NCI-H2081 treated with DMSO at 0.1 percent for 48 hours (cell line): ENCODE data around the gene SCN9A.
"Not testable (repeated sequence)": the region's sequence is repeated elsewhere in the genome, so short reads cannot be mapped to it uniquely, and the experiment has no call there.

Source experiments
- DNase-seq: peaks from one replicate; lab custom pipeline; 2025; lab: John Stamatoyannopoulos, UW

The SCN9A gene

DNA sequence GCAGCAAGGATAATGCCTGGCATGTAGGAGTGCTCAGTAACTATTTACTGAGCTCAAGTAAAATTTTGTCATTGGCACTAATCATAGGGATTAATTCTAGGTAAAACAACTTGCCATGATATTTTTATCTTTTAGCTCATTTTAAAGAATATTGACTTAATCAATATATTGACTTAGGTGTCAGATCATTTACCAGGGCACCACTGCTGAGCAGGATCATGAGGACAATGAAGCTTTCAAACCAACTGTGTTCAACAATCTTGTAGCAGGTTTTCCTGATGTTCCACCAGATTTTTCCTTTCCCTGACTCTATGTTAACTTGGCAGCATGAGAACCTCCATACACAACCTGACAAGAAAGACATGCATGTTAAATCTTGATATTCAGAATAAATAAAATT, 133.4 kb downstream of the SCN9A start:
- no peak for DNase-seq

DNA sequence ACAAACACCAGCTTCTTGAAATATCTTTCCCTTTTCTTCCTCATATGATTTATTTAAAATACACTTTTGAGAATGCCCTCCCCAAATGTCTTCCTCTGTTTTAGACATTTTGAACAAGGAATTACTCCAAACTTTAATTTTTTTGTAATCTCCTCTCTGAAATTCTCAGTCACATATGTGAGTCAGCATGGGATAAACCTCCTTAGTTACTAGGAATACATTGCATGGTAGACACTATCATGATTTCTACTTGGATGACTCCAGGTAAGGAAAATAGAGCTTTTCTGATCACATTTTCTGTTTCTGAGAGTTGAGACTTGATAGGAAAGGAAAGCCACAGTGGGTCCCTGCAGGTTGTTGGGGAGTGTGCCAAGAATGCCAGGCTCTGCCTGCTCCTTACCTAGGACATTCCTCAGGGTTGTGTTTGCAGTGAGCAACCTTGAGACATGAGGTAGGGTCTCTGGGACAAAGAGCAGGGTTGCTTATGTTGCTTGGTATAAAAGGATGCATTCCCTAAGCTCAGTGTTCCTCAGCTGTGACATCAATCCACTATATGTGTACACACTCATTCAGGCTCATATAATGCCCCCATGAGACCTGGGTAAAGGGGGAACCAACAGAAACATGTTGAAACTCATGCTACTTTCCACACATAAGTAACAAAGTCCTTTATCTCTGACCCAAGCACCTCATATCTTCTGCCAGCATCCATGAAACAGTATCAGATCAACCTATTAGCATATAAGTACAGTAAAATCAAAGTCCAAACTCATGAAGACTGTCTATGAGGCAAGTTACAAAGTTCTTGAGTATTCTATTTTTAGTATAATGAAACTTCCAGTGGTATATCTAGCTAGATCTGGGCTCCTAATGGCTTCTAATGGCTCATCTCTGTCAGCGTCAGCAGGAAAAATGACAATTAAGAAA, 135.1 kb downstream of the SCN9A start:
- DNase-seq, result no peak

DNA sequence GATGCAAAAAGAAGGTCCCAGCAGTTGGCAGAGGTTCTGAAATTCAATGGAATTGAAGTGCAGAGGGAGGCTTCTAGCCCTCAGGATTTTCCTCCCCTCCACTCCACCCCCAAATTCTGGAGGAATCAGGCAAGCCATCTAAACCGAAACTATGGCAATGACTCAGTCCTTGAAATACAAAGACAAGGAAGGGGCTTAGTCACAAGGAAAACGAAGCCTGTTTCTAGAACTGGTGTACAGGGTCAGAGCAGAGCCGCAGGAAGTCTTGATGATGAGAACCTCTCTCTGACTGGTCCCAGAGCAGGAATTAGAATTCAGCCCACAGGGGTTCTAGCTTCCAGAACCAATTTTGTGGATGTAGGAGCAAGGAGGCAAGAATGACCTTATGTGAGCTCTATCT, 136.2 kb downstream of the SCN9A start:
- DNase-seq, result no peak

DNA sequence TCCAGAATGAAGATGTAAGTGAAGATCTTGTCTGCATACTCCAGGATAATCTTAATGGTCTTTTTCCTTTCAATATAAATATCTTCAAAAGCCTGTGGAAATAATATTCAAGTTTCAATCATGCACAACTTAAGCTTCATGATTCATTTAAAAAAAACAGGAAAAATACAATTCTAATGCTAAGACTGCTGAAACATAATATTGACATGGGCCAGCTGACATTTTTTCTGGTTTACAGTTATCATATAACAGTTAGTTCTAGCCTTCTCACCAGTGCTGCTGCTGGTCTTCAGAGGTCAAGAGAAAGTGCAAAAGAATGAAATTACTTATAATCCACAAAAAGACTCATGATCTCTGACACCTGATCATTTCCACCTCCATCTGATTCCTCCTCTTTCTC, 137.6 kb downstream of the SCN9A start:
- no peak for DNase-seq

DNA sequence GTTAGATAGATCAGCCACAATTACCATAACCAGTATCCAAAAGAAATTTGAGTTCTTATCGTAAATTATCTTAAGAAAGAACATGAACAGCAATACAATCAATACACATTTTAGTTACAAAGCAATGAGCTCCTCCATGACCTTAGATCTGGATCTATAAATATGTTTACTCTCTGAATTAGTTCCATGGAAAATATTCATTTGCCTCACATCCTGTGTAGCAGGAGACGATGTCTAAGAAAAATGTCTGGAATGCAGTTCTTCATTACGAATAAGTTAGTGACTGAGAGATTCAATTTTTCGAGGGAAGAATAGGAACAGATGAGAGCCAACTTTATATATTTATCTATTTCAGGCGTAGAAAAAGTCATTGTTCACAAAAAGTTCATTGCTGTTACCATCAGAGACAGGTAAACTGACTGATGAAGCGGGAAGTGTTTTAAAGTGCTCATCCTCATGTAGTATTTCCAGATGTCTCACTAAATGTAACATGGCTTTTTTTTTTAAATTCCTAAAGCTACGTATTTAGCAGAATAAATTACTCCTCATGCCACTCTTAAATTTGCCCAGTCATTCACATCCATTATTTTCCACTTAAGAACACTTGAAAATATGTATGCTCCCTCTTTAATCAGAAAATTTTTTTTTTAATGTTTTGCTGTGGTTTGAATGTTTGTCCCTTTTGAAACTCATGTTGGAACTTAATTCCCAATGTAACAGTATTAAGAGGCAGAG, 141.5 kb downstream of the SCN9A start:
- DNase-seq, result no peak

DNA sequence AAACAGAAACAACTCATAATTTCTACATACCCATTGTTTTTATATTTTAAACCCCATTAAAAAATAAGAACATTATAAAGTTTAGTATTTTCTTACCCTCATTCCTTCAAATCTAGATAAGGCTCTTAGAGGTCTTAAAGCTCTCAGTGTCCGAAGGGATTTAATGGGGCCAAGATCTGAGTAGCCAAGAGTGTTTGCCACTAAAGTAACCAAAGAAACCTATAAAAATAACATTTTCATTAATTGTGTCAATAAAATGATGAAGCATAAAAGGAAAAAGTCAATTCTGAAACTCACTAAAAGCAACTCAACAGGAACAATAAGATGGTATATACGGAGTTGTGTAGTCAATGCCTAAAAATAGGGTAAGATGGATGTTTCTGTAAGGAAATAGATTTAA, 142.5 kb downstream of the SCN9A start:
- DNase-seq, result no peak

DNA sequence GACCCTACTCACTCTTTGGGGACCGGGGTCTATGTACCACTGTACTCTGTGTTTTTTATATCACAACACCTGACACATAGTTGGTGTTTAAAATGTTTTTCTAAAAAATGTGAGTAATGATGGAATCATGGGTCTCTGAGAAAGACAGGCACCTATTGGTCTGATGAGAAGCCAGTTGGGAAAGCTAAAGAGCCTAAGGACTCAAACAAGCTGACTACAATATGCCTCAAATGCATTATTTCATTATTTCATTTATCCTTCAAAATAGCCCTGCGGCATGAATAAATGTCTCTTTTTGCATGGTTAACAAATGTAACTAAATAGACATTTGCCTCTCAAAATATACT, 145.0 kb downstream of the SCN9A start:
- DNase-seq, result no peak

DNA sequence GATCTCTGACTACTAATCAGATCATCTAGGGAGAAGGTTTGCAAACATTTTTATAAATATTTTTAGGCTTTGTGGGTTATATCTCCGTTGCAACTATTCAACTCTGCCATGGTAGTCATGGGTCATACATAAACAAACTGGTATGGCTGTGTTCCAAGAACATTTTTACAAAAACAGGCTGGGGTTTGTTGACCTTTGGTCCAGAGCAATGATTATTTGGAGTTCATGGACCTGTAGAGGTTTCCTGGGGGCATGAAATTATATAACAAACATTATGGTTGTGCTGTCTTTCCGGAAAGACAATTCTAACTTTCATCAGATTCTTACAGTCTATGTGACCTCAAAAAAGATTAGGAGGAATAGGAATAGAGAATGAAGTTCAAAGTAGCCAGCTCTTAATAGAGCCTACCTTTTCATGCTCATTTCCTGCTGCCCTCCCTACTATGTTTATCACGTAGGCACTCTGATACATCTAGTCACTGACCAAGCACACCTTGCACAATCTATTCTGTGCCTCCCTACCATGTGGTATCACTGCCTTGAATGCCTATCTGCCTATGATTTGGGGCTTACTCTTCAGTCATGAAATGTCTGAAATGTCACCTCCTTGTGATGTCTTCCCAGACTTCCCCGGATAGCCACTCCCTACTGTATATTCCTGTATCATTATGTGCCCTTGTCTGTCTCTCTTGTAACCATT, 145.6 kb downstream of the SCN9A start:
- DNase-seq, result no peak

DNA sequence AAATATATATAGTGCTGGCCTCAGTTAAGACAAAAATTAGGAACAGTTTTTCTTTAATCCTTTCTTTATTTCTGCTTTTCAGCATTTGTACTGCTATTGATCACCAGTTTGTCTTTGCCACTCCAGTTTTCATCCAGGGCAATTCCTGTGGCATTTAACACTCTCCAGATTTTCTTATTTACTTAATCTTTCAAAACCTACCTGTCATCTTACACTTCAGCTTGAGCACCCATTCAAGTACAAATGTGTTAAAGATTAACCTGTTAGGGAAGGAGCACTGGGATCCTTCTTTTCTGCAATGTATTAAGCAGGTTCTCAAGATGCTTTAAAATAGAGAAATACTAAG, 146.1 kb downstream of the SCN9A start:
- no peak for DNase-seq

DNA sequence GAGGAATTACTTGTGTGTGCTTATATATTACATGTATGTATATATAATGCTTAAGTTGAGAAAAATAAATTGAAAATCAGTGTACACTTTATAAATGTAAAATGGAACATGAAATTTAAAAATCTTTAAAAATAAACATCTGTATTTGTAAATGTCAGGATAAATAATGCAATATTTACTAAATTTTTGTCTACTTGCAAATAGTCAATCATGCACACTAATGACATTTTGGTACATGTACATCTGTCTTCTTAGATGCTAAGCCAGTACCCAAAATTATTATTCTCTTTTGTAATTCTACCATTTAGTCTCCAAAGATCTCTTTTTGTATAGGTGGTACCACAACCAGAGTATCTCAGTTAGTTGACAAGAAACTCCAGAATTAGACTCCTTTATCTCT, 151.5 kb downstream of the SCN9A start:
- DNase-seq, result no peak

DNA sequence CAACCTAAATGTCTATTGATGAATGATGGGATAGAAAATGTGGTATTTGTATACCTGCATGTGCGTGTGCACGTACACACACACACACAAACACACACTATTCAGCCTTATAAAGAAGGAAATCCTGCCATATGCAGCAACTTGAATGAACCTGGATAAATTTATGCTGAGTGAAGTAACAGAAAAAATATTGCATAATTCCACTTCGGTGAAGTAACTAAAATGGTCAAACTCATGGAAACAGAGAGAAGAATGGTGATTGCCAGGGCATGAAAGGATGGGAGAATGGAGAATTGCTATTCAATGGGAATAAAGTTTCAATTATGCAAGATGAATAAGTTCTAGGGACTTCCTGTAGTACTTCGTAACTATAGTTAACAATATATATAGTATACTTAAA, 152.4 kb downstream of the SCN9A start:
- no peak for DNase-seq

DNA sequence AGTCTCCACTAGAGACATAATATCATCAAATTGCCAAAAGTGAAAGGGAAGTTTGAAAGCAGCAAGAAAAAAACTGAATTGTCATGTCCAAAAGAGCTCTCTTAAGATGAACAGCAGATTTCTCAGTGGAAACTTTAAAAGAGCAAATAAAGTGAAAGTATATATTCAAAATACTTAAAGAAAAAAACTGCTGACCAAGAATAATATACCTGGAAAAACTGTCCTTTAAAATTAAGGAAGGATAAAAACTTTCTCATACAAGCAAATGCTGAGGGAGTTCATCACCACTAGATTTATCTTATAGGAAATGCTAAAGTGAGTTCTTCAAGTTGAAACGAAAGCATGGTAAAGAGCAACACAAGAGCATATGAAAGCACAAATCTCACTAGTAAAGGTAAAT, 164.7 kb downstream of the SCN9A start:
- DNase-seq, result no peak

DNA sequence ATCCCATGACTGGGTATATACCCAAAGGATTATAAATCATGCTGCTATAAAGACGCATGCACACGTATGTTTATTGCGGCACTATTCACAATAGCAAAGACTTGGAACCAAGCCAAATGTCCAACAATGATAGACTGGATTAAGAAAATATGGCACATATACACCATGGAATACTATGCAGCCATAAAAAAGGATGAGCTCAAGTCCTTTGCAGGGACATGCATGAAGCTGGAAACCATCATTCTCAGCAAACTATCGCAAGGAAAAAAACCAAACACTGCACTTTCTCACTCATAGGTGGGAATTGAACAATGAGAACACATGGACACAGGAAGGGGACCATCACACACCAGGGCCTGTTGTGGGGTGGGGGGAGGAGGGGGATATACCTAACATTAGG, 165.8 kb downstream of the SCN9A start:
- DNase-seq, result not testable (repeated sequence)

DNA sequence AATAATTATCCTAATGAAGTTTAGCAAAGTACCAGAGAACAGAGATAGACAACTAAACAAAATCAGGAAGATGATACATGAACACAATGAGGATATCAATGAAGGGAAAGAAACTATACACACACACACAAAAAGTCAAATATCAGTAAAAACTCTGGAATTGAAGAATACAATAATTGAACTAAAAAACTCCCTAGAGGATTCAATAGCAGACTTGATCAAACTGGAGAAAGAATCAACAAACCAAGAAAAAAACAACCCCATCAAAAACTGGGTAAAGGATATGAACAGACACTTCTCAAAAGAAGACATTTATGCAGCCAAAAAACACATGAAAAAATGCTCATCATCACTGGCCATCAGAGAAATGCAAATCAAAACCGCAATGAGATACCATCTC, 166.4 kb downstream of the SCN9A start:
- not testable (repeated sequence) for DNase-seq

DNA sequence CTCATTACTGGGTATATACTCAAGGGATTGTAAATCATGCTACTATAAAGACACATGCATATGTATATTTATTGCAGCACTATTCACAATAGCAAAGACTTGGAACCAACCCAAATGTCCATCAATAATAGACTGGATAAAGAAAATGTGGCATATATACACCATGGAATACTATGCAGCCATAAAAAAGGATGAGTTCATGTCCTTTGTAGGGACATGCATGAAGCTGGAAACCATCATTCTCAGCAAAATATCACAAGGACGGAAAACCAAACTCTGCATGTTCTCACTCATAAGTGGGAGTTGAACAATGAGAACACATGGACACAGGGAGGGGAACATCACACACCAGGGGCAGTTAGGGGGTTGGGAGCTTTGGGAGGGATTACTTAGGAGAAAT, 169.6 kb downstream of the SCN9A start:
- DNase-seq, result not testable (repeated sequence)

DNA sequence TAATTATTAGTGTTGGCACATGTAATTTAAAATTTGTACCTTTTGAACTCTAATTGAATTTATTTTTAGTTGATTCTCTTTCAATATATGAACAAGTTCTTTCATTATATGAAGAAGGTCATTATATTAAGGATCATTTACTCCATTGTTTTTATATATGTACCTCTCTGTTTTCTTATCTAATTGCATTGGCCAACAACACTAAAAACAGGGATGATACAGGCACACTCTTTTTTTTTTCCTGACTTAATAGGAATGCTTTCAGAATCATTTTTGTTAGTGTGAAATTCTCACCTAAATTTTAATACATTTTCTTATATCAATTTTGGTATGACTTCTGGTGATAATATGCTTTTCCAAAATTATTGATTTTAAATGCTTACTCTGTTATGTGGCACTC, 173.0 kb downstream of the SCN9A start:
- DNase-seq, result no peak

DNA sequence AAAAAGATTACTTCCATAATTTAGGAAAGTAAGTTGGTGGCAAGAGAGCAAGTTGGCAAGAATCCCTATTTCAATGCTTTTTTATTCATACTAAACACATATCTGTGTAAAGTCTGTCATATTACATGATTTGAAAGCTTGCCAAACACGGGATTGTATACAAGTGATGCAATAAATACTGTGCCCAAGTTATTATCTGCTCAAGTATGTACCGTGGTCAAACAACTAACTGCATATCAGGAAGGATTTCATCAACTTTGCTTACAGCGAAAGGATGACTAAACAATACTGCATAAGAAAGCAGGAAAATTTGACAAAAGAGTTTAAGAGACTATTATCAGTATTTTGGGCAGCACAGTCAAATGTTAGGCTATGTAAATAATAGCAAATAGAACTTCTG, 178.3 kb downstream of the SCN9A start:
- DNase-seq, result no peak

DNA sequence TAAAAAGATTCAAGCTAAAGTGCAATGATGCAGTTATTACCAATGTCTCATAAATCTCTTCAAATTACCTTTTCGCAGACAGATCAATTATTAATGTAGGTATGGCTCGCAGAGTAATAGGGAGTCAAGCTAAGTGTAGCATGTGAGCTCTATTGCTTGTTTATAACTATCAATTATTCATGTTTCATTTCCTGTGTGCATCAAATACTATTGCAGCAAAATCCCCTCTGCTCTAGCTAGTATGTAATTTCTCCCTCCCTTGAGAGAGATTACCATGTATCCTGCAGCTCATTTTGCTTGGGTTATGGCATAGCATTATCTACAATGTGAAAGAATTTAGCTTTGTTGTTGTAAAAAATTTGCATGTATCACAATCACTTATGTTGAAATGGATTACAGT, 182.3 kb downstream of the SCN9A start:
- DNase-seq, result no peak

DNA sequence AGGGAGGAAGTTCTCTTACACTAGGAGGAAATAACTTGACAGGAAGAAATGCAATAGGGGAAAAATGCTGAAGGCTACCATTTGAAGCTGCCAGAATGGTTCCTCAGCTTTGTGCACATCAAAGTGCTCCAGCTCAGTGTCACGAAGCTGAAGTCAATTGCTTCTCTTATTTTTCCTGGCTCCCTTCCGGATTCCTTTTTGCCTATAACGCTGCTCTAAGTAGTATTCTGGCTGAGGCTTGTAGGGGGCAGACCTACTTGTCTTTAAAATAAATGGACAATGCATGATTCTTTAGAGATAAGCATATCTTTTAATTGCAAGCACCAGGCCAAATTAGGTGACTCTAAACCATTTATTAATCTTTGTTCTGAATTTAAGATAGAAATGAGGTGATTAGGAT, 187.7 kb downstream of the SCN9A start:
- DNase-seq, result no peak

DNA sequence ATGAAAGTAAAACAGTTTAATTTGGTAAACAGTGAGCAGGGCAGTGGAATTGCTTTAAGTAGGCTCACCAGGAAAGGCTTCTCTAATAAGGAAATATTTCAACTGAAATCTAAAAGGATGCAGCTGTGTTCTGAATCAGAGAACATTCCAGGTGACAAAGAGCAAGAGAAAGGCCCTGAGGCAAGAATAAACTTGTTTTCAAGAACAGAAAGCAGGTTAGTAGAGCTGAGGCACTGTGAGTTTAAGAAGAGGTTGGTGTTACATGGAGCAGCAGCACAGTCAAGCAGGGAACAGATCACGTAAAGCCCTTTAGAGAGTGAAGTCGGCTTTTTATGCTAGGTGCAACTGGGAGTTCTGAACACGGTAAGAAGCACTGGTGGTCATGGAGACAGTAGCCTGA, 191.0 kb downstream of the SCN9A start:
- DNase-seq, result no peak

DNA sequence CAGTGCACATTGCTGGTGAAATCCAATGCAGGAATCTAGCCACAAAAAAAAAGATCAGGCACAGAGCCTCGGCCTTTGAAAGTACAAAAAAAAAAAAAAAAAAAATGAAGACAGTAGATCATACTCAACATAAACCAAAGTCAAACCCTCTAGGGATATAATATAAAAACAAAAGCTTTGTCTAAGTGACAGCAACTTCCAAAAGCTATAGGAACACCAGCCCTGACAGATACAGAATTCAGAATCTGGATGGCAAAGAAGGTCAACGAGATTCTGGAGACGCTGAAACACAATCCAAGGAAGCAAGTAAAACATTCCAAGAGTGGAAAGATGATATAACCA, 194.0 kb downstream of the SCN9A start:
- DNase-seq, result no peak

DNA sequence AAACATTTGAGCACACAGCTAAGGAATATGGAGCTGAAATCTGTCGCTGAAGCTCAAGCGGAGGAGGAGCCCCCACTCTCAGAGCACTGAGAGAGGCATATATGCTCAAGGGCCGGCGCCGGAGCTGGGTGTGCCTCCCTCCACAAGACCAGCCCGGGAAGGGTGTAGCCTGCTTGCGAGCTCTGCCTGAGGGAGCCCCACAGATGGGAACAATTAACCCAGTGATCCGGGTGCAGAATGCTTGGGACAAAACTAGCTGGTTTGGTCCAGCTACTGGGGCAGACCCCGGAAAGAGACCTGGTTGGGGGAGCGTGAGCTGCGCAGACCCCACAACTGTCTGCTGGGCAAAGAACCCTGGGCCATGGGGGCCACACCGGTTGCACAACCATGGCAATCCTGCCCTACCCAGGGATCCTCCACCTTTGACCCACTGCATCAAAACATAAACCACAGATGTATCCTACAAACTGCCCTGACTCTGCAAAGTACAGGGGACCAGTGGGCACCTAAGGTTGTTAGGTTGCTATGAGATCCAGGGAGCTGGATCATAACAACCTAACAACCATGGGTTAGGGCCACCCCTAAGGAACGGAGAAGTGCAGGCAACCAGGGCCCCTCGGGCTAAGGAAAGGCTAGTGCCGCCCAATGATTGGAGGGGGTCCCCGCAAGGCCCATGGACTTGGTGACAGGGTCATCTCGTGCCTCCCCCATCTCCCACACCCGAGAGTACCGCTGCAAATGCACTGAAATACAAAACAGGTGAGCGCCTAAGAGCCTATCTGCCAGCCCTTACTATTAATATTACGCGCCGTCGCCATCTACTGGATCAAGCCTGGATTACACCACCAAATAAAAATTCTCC, 194.6 kb downstream of the SCN9A start:
- no peak for DNase-seq
